NCI-H2171 treated with DMSO at 0.1 percent for 48 hours (cell line): ENCODE measurements around the gene HSD3B1.

Source experiments
- DNase-seq: peaks from one replicate; lab custom pipeline; 2025; lab: John Stamatoyannopoulos, UW

HSD3B1 gene

DNA sequence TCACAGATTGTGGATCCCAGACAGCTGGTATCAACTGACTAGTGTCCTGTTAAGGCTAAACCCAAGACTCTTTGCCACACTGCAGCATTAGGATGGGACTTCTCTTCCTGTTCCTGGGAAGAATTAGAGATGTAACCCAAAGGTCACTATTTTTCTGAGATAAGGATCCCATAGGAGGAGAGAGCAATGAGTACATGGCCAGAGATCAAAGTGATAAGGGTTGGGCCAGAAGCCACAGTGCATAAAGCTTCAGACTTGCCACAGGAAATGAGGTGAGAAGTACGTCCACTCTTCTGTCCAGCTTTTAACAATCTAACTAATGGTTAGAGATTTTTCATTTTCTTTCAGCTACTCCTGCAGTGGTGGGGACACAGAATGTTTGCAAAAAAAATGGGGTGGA lies at the start of gene HSD3B1:
Gene HSD3B1 (plus strand): TSS at position 270 of the 400 bp plus-strand sequence. CDS start 267 bp downstream, outside the sequence.
- no peak for DNase-seq

DNA sequence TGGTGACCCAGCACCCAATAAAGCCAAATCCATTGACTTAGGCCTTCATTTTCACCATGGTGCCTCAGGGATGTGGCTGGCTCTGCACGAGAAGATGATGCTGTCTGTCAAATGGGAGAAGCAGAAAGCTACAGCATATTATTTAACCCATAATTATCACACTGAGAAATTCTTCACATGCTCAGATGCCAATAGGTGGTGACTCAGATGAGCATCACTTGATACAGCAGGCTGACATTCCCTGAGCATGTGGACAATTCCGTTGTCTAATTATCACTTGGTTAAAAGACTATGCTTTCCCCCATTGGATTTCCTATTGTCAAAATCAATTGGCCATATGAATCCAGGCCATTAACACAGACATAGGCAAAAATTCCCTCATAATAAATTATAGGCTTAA lies 44.0 kb upstream of the HSD3B1 start:
- no peak for DNase-seq

GRCh38 chr1:119463569-119463968 lies 43.4 kb upstream of the HSD3B1 start:
- no peak for DNase-seq

DNA sequence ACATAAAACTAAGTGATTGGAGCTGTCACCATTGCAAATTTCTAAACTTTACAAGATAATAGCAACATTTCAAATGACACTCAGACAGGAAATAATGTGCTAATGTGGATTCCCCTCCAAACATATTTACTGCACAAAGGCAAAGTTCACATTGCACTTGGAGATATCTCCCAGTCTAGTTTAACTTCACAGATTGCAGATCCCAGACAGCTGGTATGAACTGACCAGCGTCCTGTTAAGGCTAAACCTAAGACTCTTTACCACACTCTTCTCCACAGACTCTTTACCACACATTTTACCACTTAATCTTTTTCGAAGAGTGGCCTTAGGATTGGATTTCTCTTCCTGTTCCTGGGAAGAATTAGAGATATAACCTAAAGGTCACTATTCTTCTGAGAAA lies 40.6 kb upstream of the HSD3B1 start:
- no peak for DNase-seq

DNA sequence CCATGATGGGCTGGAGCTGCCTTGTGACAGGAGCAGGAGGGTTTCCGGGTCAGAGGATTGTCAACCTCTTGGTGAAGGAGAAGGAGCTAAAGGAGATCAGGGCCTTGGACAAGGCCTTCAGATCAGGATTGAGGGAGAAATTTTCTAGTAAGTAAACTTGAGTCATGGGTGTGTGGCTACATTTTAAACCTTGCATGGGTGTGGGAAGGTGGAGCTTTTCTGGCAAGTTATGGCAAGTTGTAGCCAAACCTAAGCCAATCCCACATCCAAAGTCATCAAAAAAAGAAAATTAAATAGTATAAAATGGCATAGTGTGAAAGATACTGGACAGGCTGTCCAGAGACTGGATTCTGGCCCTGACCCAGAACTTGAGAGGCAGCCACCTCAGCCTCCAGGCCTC lies 39.8 kb upstream of the HSD3B1 start:
- no peak for DNase-seq

- no peak for DNase-seq
Observed at GRCh38 chr1:119467857-119468668, 38.9 kb upstream of the HSD3B1 start.

DNA sequence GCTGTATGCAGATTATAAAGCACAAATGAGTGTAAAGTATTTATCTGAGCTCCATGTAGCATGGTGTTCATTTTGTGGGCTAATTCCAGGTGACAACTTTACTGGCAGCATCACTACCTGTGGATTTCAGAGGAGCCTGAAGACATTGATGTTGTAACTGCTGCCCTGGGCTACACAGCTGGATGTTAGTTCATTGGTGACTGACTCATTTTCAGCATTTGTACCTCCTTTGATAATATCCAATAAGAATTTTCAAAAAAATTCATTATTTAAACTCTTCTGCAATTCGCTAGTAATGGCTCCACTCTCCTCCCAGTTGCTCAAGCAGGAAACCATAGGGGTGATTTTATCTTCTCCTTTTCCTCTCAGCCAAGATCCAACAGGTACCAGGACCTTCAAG lies 37.3 kb upstream of the HSD3B1 start:
- DNase-seq = no peak

DNA sequence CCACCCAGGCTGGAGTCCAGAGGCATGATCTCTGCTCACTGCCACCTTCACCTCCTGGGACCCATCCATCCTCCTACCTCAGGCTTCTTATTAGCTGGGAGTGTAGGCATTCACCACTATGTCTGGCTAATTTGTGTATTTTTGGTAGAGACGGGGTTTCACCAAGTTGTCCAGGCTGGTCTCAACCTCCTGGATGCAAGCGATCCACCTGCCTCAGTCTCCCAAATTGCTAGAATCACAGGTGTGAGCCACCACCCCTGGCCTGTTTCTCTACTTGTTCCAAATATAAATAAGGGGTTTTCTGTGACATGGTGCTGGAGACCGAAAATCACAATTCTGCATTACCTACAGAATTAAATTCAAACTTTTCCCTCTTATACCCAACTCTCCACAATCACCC lies 36.6 kb upstream of the HSD3B1 start:
- DNase-seq = no peak

DNA sequence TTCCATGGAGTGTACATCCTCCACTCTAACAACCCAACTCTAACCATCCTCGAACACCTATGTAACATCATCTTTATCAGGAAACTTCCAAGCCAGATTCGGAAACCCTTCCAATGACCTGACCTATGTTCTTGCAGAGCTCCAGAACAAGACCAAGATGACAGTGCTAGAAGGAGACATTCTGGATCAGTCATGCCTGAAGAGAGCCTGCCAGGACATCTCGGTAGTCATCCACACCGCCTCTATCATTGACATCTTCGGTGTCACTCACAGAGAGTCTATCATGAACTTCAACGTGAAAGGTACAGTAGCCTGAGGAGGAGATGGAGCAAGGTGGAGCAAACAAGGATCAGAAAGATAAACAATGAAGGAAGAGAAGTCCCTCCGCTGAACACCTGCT lies 36.1 kb upstream of the HSD3B1 start:
- no peak for DNase-seq

GRCh38 chr1:119471566-119471965 lies 35.4 kb upstream of the HSD3B1 start:
- no peak for DNase-seq

GRCh38 chr1:119472080-119472818 lies 34.8 kb upstream of the HSD3B1 start:
- no peak for DNase-seq

DNA sequence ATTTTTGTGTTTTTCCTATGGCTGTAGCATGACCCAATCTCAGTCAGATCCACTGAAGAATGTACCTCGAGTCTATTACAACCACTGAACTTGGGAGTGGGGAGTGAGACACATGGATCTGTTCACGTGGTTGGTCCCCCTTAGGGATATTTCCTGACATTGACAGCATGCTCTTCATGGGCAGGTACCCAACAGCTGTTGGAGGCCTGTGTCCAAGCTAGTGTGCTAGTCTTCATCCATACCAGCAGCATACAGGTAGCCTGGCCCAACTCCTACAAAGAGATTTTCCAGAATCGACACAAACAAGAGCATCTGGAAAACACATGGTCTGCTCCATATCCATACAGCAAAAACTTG lies 34.2 kb upstream of the HSD3B1 start:
- DNase-seq = no peak

- DNase-seq = peak; percentile 24
Observed at GRCh38 chr1:119475866-119476439, 31.1 kb upstream of the HSD3B1 start.

DNA sequence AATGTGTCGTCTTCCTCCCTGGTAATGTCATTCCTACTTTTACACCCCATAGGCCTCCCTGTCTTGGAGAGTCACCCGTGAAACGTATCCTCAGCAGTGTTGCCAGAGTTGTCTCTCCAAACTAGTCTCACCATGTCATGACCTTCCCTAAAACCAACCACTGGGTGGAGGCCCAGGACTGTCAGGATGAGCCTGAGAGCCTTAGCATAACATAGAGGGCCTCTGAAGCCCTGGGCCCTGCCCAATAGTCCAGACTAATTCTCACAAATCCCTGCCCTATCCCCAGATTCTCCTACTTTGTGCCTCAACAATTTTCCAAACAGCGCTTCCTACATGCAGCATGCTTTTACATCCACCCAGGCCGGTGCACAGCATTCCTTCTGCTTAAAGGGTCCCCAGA lies 29.3 kb upstream of the HSD3B1 start:
- no peak for DNase-seq

DNA sequence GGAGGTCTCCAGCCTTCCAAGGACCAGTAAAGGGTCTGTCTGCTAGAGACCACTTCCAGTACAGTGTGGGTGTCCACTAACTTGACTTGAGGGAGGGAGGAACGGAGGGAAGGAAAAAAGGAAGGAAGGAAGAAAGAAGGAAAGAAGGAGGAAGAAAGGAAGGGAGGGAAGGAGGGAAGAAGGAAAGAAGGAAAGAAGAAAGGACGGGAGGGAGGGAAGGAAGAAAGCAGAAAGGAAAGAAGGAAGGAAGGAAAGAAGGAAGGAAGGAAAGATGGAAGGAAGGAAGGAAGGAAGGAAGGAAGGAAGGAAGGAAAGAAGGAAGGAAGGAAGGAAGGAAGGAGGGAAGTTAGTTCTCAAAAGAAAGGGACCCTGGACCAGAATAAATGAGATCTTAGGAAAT lies 26.8 kb upstream of the HSD3B1 start:
- DNase-seq = no peak

GRCh38 chr1:119481951-119482350 lies 25.1 kb upstream of the HSD3B1 start:
- no peak for DNase-seq

GRCh38 chr1:119482517-119483425 lies 24.2 kb upstream of the HSD3B1 start:
- DNase-seq = no peak

GRCh38 chr1:119483441-119484200 lies 23.4 kb upstream of the HSD3B1 start:
- no peak for DNase-seq

- DNase-seq = no peak
Observed at GRCh38 chr1:119485201-119485600, 21.8 kb upstream of the HSD3B1 start.

GRCh38 chr1:119488216-119488615 lies 18.8 kb upstream of the HSD3B1 start:
- no peak for DNase-seq

GRCh38 chr1:119489201-119489600 lies 17.8 kb upstream of the HSD3B1 start:
- no peak for DNase-seq
